HG03558 (cell line): Measurements from ENCODE around the gene S1PR1.
"Not testable (repeated sequence)": the region's sequence is repeated elsewhere in the genome, so short reads cannot be mapped to it uniquely, and the experiment has no call there.

ENCODE experiments used
- ATAC-seq: cut with Tn5 transposase; IDR thresholded peaks from one replicate; pipeline ENCODE4 v1.9.1; 2021; ENCODE audit warnings: moderate number of reproducible peaks; ENCODE audit not compliant: unreplicated experiment; ENCODE audit errors: extremely low read depth

Gene S1PR1

GRCh38 chr1:101236516-101237228 is at the start of gene S1PR1:
S1PR1 (plus strand) TSS chr1:101237019; CDS start chr1:101238985, 1,966 bp downstream.
- no peak for ATAC-seq

- ATAC-seq, result no peak
Observed at GRCh38 chr1:101187297-101187696, 49.5 kb upstream of the S1PR1 start.

GRCh38 chr1:101188331-101188730 is 48.5 kb upstream of the S1PR1 start:
- ATAC-seq, result no peak

- ATAC-seq, result not testable (repeated sequence)
Observed at GRCh38 chr1:101188968-101189367, 47.9 kb upstream of the S1PR1 start.

- no peak for ATAC-seq
Observed at GRCh38 chr1:101190441-101190840, 46.4 kb upstream of the S1PR1 start.

- ATAC-seq, result no peak
Observed at GRCh38 chr1:101191049-101191448, 45.8 kb upstream of the S1PR1 start.

GRCh38 chr1:101193733-101194169 is 43.1 kb upstream of the S1PR1 start:
- ATAC-seq, result no peak

- no peak for ATAC-seq
Observed at GRCh38 chr1:101194746-101195145, 42.1 kb upstream of the S1PR1 start.

GRCh38 chr1:101196668-101197067 is 40.2 kb upstream of the S1PR1 start:
- no peak for ATAC-seq

- peak; percentile 97 for ATAC-seq
Observed at GRCh38 chr1:101198842-101199636, 37.8 kb upstream of the S1PR1 start.

GRCh38 chr1:101199637-101199982 is 37.2 kb upstream of the S1PR1 start:
- no peak for ATAC-seq

- no peak for ATAC-seq
Observed at GRCh38 chr1:101200513-101200912, 36.3 kb upstream of the S1PR1 start.

- no peak for ATAC-seq
Observed at GRCh38 chr1:101203820-101204540, 32.8 kb upstream of the S1PR1 start.

GRCh38 chr1:101205457-101205856 is 31.4 kb upstream of the S1PR1 start:
- no peak for ATAC-seq

- not testable (repeated sequence) for ATAC-seq
Observed at GRCh38 chr1:101206139-101206538, 30.7 kb upstream of the S1PR1 start.

- ATAC-seq, result not testable (repeated sequence)
Observed at GRCh38 chr1:101207271-101207670, 29.5 kb upstream of the S1PR1 start.

- no peak for ATAC-seq
Observed at GRCh38 chr1:101207891-101208290, 28.9 kb upstream of the S1PR1 start.

- no peak for ATAC-seq
Observed at GRCh38 chr1:101215363-101216011, 21.3 kb upstream of the S1PR1 start.

- ATAC-seq, result no peak
Observed at GRCh38 chr1:101216623-101217022, 20.2 kb upstream of the S1PR1 start.

- no peak for ATAC-seq
Observed at GRCh38 chr1:101217148-101217547, 19.7 kb upstream of the S1PR1 start.
